Activated CD8-positive, alpha-beta T cell treated with anti-CD3 and anti-CD28 coated beads for 36 hours (primary cell): ENCODE results near the gene STAG1. TPM values are rescaled to one million over a fixed set of nuclear protein-coding genes. Genes with fewer than 3 reads are reported as not detected.

Experiments
- ATAC-seq: fragments of 200-7000 bp; cut with Tn5 transposase; one replicate; pipeline ENCODE4 v1.10.0; 2021; ENCODE audit warnings: mild to moderate bottlenecking, moderate library complexity
- CTCF ChIA-PET: fragments of 350-600 bp; sonication (Branson Sonifier 250); formaldehyde crosslinking; loops from one replicate; lab custom pipeline; 2021; ENCODE audit warnings: antibody characterized with exemption; lab: Charles Lee
- POLR2A ChIA-PET: fragments of 350-600 bp; sonication (Branson Sonifier 250); formaldehyde crosslinking; loops from one replicate; lab custom pipeline; 2021; ENCODE audit warnings: antibody characterized with exemption; lab: Charles Lee
- DNase-seq: peaks from one replicate; pipeline ENCODE4 v3.0.0-alpha.2; 2020
- H3K27ac Mint-ChIP-seq: one replicate; pipeline ENCODE4 v1.8.0; 2021; ENCODE audit warnings: mild to moderate bottlenecking, mixed read lengths
- H3K27me3 Mint-ChIP-seq: one replicate; pipeline ENCODE4 v1.8.0; 2021; ENCODE audit warnings: mixed read lengths
- H3K36me3 Mint-ChIP-seq: one replicate; pipeline ENCODE4 v1.8.0; 2021; ENCODE audit warnings: low read depth, mixed read lengths
- H3K4me1 Mint-ChIP-seq: one replicate; pipeline ENCODE4 v1.8.0; 2021; ENCODE audit warnings: low read depth, mixed read lengths
- H3K4me3 Mint-ChIP-seq: one replicate; pipeline ENCODE4 v1.8.0; 2021; ENCODE audit warnings: mild to moderate bottlenecking, moderate library complexity, mixed read lengths
- H3K9me3 Mint-ChIP-seq: one replicate; pipeline ENCODE4 v1.8.0; 2021; ENCODE audit warnings: mixed read lengths
- CTCF ChIP-seq: fragments of 200-600 bp; IDR thresholded peaks from one replicate; pipeline ENCODE4 v1.8.0; 2022; ENCODE audit warnings: antibody characterized with exemption, mild to moderate bottlenecking
- intact Hi-C: fragments of 100-400 bp; cut with micrococcal nuclease; formaldehyde crosslinking; loops from one replicate; pipeline ENCODE4 v1.10.0; 2022
- total RNA-seq, 2 experiments: library from RNA; stranded (reverse); gene quantifications; one replicate each; pipeline ENCODE4 v1.2.3, GENCODE V29; 2021

STAG1 gene
- total RNA-seq, 2 experiments from 2014 or later: 32.5 to 32.8 TPM

GRCh38 chr3:136387031-136387430, 365.1 kb downstream of the STAG1 start:
- intact Hi-C loops: no loop called here
- no peaks in the 10 kb centered on the region for H3K9me3 Mint-ChIP-seq
- no peaks in the 10 kb centered on the region for H3K36me3 Mint-ChIP-seq
- DNase-seq (no peak), ATAC-seq (no peak)
- POLR2A ChIA-PET: no interaction called here
- H3K4me3 Mint-ChIP-seq: no peak overlapping the region
- H3K4me1 Mint-ChIP-seq: peaks cover 3% of the 10 kb centered on the region
- CTCF ChIA-PET: interaction anchor here (5.1 kb wide), 1 partner anchor 365 kb away, joined by 15 read pairs; the partner anchor contains the start of gene STAG1
- no peak for TF ChIP-seq CTCF
- H3K27me3 Mint-ChIP-seq: no peaks in the 10 kb centered on the region
- H3K27ac Mint-ChIP-seq: no peak overlapping the region

- DNase-seq (no peak), ATAC-seq (peak; percentile 65)
- POLR2A ChIA-PET: no interaction called here
- intact Hi-C loops: no loop called here
- Mint-ChIP-seq H3K4me3 (no peak overlapping the region), H3K36me3 (no peaks in the 10 kb centered on the region), H3K9me3 (no peaks in the 10 kb centered on the region), H3K27me3 (no peaks in the 10 kb centered on the region), H3K4me1 (peaks cover 3% of the 10 kb centered on the region), H3K27ac (no peak overlapping the region)
- CTCF ChIA-PET: interaction anchor here (5.1 kb wide), 1 partner anchor 367 kb away, joined by 15 read pairs; the partner anchor contains the start of gene STAG1
- no peak for TF ChIP-seq CTCF
Observed at GRCh38 chr3:136385457-136385856, 366.7 kb downstream of the STAG1 start.

GRCh38 chr3:136381051-136381450, 371.1 kb downstream of the STAG1 start:
- POLR2A ChIA-PET: no interaction called here
- TF ChIP-seq CTCF: no peak
- no peaks in the 10 kb centered on the region for H3K27me3 Mint-ChIP-seq
- no peak overlapping the region for H3K27ac Mint-ChIP-seq
- H3K9me3 Mint-ChIP-seq: no peaks in the 10 kb centered on the region
- CTCF ChIA-PET: interaction anchor here (1.6 to 3.7 kb wide), 2 partner anchors 10 to 20 kb away, joined by 3 to 20 read pairs; no protein-coding TSS in a partner anchor
- ATAC-seq: no peak
- DNase-seq: no peak
- intact Hi-C loops: no loop called here
- H3K4me3 Mint-ChIP-seq: no peak overlapping the region
- H3K4me1 Mint-ChIP-seq: peaks cover 3% of the 10 kb centered on the region
- H3K36me3 Mint-ChIP-seq: peaks cover 9% of the 10 kb centered on the region

- H3K4me1 Mint-ChIP-seq: peaks cover 3% of the 10 kb centered on the region
- ChIA-PET CTCF (interaction anchor here (1.6 to 3.7 kb wide), 2 partner anchors 11 to 19 kb away, joined by 3 to 20 read pairs; no protein-coding TSS in a partner anchor), POLR2A (no interaction called here)
- intact Hi-C loops: no loop called here
- DNase-seq (no peak), ATAC-seq (no peak)
- H3K36me3 Mint-ChIP-seq: peaks cover 9% of the 10 kb centered on the region
- no peaks in the 10 kb centered on the region for H3K27me3 Mint-ChIP-seq
- no peak overlapping the region for H3K4me3 Mint-ChIP-seq
- H3K27ac Mint-ChIP-seq: no peak overlapping the region
- no peaks in the 10 kb centered on the region for H3K9me3 Mint-ChIP-seq
- TF ChIP-seq CTCF: no peak
Observed at GRCh38 chr3:136380530-136380929, 371.6 kb downstream of the STAG1 start.

GRCh38 chr3:136378011-136378410, 374.2 kb downstream of the STAG1 start:
- ChIA-PET CTCF (interaction anchor here (3.7 kb wide), 1 partner anchor 13 kb away, joined by 20 read pairs; no protein-coding TSS in a partner anchor), POLR2A (no interaction called here)
- ATAC-seq: no peak
- Mint-ChIP-seq H3K27me3 (no peaks in the 10 kb centered on the region), H3K4me1 (no peaks in the 10 kb centered on the region), H3K36me3 (peaks cover 22% of the 10 kb centered on the region), H3K9me3 (no peaks in the 10 kb centered on the region), H3K27ac (no peak overlapping the region), H3K4me3 (no peak overlapping the region)
- DNase-seq: no peak
- no peak for TF ChIP-seq CTCF
- intact Hi-C loops: no loop called here
